ENCODE results near the gene PLXNB1.

PLXNB1 gene

DNA sequence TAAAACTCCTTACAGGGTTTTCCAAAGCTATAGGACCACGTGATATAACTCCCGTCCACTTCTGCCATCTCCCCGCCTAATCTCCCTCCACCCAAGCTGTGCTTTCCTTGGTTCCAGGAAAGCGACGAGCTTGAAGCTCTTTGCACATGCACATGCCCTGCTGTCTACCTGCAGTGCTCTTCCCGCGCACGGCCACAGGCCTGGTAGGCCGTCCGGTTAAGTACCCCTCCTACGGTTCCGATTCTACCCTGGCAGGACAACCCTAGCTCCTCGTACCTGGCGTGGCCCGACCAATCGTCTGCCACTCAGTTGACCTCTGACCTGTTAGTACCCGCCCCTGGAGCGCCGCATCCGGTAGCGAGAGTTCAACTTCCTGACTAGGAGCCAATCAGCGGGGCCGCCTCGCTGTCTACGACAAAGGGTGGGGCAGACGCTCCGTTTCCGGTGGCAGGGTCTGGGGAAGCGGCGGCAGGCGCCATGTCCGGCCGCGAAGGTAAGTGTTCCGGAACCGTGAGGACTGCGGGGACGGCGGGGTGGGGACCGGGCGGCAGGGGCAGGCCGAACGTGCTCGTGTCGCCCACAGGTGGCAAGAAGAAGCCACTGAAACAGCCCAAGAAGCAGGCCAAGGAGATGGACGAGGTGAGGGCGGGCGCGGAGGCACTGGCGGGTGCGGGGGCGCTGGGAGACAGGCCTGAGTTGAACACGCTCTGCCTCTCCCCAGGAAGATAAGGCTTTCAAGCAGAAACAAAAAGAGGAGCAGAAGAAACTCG, 10.1 kb upstream of the PLXNB1 start, which contains the start of the genes CCDC51 and TMA7:
TSS of gene CCDC51 (minus strand) at position 300 of the 770 bp plus-strand sequence. CDS start 4,991 bp downstream, outside the sequence.
TSS of gene TMA7 (plus strand) at position 438 of the 770 bp plus-strand sequence. CDS start at position 478, 40 bp downstream.
- no peak for TF ChIP-seq EZH2 (IDR thresholded peaks at IDR 0.05)
- peak; percentile 77; the same call in 1 of the 2 replicates for TF ChIP-seq POLR2AphosphoS5 (IDR thresholded peaks at IDR 0.05; ENCODE audit: borderline replicate concordance, low read depth, low read length)
- no peak for TF ChIP-seq FOXP2 (optimal IDR thresholded peaks at IDR 0.05; ENCODE audit: control extremely low read depth, extremely low read length, insufficient read depth)

DNA sequence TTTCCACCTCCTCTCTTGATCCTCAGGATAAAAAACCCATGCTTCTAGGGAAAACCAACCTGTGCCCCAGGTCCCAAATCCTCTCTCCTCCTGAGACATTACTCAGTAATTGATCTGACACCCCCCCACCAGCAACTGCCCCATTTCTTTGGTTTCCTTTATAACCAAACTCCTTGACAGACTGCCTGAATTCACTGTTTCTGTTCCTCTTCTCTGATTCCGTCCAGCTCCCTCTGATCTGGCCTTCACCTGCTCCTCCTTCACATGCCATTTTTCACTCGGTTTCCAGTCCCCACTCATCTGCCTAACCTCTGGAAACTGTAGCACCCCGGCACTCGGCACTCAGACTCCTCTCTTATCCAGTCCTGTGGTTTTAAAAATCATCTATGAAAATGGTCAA, 7.9 kb upstream of the PLXNB1 start:
- no peak for DNase-seq (ENCODE audit: low read depth, low spot score)
- H3K9me3 ChIP-seq (ENCODE audit: low read depth, low read length): no peaks in the 10 kb centered on the region
- TF ChIP-seq POLR2AphosphoS5 (IDR thresholded peaks at IDR 0.05; ENCODE audit: borderline replicate concordance, low read depth, low read length) (no peak), FOXP2 (optimal IDR thresholded peaks at IDR 0.05; ENCODE audit: control extremely low read depth, extremely low read length, insufficient read depth) (no peak), EZH2 (IDR thresholded peaks at IDR 0.05) (no peak)
- H3K27ac ChIP-seq: no peak overlapping the region
- H3K4me3 ChIP-seq: no peak overlapping the region
- H3K36me3 ChIP-seq (ENCODE audit: insufficient read depth, low read length): peaks cover 5% of the 10 kb centered on the region; the same call in 1 of the 2 replicates
- H3K9ac ChIP-seq (ENCODE audit: insufficient read length): no peak overlapping the region

More for the DNA sequence above, 10.1 kb upstream of the PLXNB1 start, which contains the start of the genes CCDC51 and TMA7:
- peak within 1 kb of the TSS; percentile 81 for H3K9ac ChIP-seq (ENCODE audit: insufficient read length)
- H3K27ac ChIP-seq: no peak within 1 kb of the TSS
- peak within 1 kb of the TSS; percentile 86 for H3K4me3 ChIP-seq
- H3K36me3 ChIP-seq (ENCODE audit: insufficient read depth, low read length): peaks cover 5% of the 10 kb centered on the region; the same call in 1 of the 2 replicates
- no peaks in the 10 kb centered on the region for H3K9me3 ChIP-seq (ENCODE audit: low read depth, low read length)
- DNase-seq (ENCODE audit: low read depth, low spot score): peak; percentile 53

DNA sequence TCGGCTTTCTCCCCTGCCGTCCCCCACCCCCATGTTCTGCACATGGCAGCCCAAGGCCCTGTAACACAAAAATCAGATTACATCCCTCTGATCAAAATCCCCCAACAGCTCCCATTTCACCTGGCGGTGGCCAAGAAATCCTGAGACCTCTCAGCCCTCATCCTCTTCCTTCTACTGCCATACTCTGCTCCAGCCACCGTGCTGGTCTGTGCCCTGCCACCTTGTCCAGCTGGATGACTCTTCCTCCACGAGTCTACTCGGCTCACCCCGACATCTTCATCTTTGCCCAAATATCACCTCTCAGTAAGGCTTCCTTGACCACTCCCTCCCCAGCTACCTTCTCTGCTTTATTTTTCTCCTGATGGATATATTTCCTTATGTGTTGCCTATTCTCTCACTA, 7.0 kb upstream of the PLXNB1 start:
- no peak for DNase-seq (ENCODE audit: low read depth, low spot score)
- TF ChIP-seq FOXP2 (optimal IDR thresholded peaks at IDR 0.05; ENCODE audit: control extremely low read depth, extremely low read length, insufficient read depth): no peak
- no peak for TF ChIP-seq POLR2AphosphoS5 (IDR thresholded peaks at IDR 0.05; ENCODE audit: borderline replicate concordance, low read depth, low read length)
- no peak for TF ChIP-seq EZH2 (IDR thresholded peaks at IDR 0.05)
- Histone ChIP-seq H3K4me3 (no peak overlapping the region), H3K36me3 (ENCODE audit: insufficient read depth, low read length) (peaks cover 2% of the 10 kb centered on the region; the same call in 1 of the 2 replicates), H3K27ac (no peak overlapping the region), H3K9me3 (ENCODE audit: low read depth, low read length) (no peaks in the 10 kb centered on the region), H3K9ac (ENCODE audit: insufficient read length) (no peak overlapping the region)

DNA sequence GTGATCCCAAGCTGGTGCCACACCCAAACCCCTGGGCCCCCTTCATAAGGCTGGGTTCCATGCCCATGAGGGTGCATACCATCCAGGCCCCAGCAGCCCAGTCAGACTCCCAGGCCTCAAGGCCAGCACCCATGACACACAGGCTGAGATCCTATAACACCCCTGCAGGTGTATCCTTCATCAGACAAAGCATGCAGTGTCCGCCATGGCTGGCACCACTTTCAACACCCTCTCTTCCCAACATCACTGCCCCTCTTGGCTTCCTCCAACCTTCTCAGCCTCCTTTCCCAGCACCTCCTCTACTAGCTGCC, 6.5 kb upstream of the PLXNB1 start:
- H3K9ac ChIP-seq (ENCODE audit: insufficient read length): no peak overlapping the region
- H3K9me3 ChIP-seq (ENCODE audit: low read depth, low read length): no peaks in the 10 kb centered on the region
- no peak for DNase-seq (ENCODE audit: low read depth, low spot score)
- no peak overlapping the region for H3K27ac ChIP-seq
- no peaks in the 10 kb centered on the region; the same call in 1 of the 2 replicates for H3K36me3 ChIP-seq (ENCODE audit: insufficient read depth, low read length)
- TF ChIP-seq FOXP2 (optimal IDR thresholded peaks at IDR 0.05; ENCODE audit: control extremely low read depth, extremely low read length, insufficient read depth) (no peak), POLR2AphosphoS5 (IDR thresholded peaks at IDR 0.05; ENCODE audit: borderline replicate concordance, low read depth, low read length) (no peak), EZH2 (IDR thresholded peaks at IDR 0.05) (no peak)
- H3K4me3 ChIP-seq: no peak overlapping the region

DNA sequence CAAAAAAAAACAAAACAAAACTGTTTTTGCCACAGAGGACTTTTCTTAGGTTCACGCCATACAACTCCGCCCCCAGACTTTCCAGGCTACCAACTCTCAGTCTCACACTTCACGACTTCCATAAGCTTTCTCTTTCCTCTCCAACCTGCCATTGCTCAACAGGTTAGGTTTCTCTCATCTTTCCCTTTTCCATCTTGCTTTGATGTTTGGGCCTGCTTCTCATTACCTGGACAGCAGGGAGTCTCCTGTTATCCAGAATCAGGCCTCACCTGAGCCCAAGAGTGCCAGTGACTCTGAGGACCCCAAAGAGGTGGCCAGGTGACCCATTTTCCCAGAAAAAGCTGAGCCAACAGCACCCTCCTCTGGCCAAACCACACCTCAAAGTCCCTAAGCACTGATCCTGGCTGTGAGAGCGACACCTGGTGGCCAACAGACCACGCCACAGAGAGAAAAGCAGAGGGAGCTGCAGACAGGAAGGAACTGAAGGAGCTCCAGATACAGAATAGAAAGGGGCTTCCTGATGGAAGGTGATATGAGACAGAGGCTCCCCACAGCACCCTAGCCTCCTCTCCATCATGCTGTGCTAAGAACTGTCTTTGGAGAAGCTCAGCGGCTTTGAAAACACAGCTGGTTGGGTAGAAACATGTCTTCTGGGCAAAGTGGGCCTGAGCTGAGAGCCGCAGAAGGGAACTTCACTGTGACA, 6.0 kb upstream of the PLXNB1 start:
- Histone ChIP-seq H3K36me3 (ENCODE audit: insufficient read depth, low read length) (no peaks in the 10 kb centered on the region; the same call in 1 of the 2 replicates), H3K4me3 (no peak overlapping the region), H3K9me3 (ENCODE audit: low read depth, low read length) (no peaks in the 10 kb centered on the region), H3K27ac (no peak overlapping the region), H3K9ac (ENCODE audit: insufficient read length) (no peak overlapping the region)
- TF ChIP-seq EZH2 (IDR thresholded peaks at IDR 0.05) (no peak), POLR2AphosphoS5 (IDR thresholded peaks at IDR 0.05; ENCODE audit: borderline replicate concordance, low read depth, low read length) (no peak), FOXP2 (optimal IDR thresholded peaks at IDR 0.05; ENCODE audit: control extremely low read depth, extremely low read length, insufficient read depth) (no peak)
- peak; percentile 39 for DNase-seq (ENCODE audit: low read depth, low spot score)

DNA sequence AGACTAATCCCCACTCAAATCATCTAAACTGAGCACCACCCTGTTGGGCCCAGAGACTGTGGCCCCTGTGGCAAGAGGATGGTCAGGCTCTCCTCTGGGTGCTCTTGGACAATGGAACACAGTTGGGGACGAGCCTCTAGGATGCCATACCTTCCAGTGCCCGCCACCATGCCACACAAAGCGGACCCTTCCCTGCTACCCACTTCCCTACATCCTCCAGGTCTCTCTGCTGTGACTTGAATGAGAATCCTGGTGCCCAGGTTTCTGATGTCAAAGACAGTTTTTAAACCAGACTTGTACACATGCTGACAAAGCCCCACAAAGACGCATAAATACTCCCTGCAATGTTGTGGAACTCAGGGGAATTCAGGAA, 5.3 kb upstream of the PLXNB1 start:
- Histone ChIP-seq H3K9ac (ENCODE audit: insufficient read length) (no peak overlapping the region), H3K27ac (no peak overlapping the region), H3K9me3 (ENCODE audit: low read depth, low read length) (no peaks in the 10 kb centered on the region), H3K4me3 (no peak overlapping the region), H3K36me3 (ENCODE audit: insufficient read depth, low read length) (no peaks in the 10 kb centered on the region; the same call in 1 of the 2 replicates)
- no peak for DNase-seq (ENCODE audit: low read depth, low spot score)
- TF ChIP-seq FOXP2 (optimal IDR thresholded peaks at IDR 0.05; ENCODE audit: control extremely low read depth, extremely low read length, insufficient read depth): no peak
- no peak for TF ChIP-seq POLR2AphosphoS5 (IDR thresholded peaks at IDR 0.05; ENCODE audit: borderline replicate concordance, low read depth, low read length)
- no peak for TF ChIP-seq EZH2 (IDR thresholded peaks at IDR 0.05)

DNA sequence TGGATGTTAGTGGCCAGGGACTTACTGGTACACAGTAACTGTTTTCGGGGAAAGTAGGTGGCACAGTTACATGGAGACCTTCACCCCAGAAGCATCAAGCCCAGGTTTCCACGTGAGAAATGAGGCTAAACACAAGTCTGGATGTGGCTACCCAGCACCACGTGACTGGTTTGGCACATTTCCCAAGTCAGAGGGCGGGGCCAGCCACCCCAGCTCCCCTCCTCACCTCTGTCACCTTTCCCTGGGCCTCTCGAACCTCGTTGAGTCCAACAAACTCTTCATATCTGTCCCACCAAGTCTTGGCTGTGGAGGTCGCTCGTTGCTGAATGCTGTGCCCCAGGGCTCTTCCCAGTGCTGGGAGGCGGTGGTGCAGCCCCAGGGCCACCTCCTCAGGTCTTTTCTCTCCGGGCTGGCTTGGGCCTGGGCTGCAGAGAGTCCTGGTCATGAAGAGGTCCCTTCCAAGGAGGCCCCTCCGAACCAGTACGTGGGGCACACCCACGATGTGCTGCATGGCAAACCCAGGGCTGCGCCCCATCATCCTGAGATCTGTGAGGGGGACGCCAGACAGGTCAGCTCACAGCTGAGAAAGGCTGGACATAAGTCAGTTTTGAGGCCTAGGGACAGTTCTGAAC, 4.8 kb upstream of the PLXNB1 start:
- H3K36me3 ChIP-seq (ENCODE audit: insufficient read depth, low read length): no peaks in the 10 kb centered on the region; the same call in 1 of the 2 replicates
- DNase-seq (ENCODE audit: low read depth, low spot score): no peak
- TF ChIP-seq FOXP2 (optimal IDR thresholded peaks at IDR 0.05; ENCODE audit: control extremely low read depth, extremely low read length, insufficient read depth) (no peak), POLR2AphosphoS5 (IDR thresholded peaks at IDR 0.05; ENCODE audit: borderline replicate concordance, low read depth, low read length) (no peak), EZH2 (IDR thresholded peaks at IDR 0.05) (no peak)
- H3K27ac ChIP-seq: no peak overlapping the region
- H3K4me3 ChIP-seq: no peak overlapping the region
- H3K9me3 ChIP-seq (ENCODE audit: low read depth, low read length): no peaks in the 10 kb centered on the region
- no peak overlapping the region for H3K9ac ChIP-seq (ENCODE audit: insufficient read length)
